Measurements from ENCODE around the gene OSBPL5.

OSBPL5 gene

DNA sequence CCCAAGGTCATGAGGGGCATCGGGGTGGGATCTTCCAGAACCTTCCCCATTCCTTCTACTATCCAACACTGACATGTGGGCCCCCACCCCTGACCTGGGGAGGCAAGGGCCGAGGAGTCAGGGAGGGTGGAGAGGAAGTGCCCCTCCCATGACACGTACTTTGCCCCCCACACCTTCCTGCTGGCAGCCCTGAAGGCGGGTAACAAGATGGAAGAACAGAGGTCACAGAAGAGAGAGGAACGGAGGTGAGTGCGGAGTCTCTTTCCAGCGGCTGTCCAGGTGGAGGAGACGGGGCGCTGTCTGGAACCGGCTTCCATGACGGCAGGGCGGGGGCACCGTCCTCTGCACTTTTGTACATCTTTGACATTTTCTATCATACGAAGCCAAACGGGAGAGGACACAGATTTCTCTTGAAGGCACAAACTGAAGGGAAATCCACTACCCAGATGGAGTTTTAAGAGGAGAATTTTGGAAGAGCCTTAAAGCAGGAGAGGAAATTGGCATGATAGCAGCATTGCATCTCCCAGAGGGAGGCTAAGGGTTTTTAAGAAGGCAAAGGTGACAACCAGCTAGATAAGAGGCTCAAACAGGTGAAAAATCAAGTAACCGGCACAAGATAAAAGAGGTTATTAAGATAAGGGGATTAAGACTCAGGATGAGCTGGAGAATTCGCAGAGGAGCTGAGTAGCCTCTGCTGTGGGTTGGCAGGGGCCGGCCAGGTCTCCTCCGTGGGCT, 16.7 kb downstream of the OSBPL5 start:
- no peak for DNase-seq (ENCODE audit: low read depth in 2 of 2)

GRCh38 chr11:3147626-3148025, 17.5 kb downstream of the OSBPL5 start:
- DNase-seq (ENCODE audit: low read depth in 2 of 2), result no peak

DNA sequence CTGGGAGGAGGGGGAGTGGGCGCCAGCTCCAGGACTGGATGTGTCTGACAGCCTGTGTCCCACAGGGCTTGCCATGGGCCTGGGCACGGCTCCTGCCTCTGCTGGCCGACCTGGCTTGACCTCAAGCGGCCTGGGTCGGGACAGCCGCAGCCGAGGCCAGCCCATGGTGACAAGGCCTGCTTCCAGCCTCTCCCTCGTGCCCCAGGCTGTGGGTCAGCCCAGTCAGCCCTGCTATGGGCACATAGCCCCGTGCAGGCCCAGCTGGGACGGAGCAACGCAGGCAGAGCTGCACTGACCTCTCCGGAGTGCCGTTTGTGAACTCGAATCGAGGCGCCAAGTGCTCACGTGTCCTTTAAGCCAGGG, 17.9 kb downstream of the OSBPL5 start:
- no peak for DNase-seq (ENCODE audit: low read depth in 2 of 2)

DNA sequence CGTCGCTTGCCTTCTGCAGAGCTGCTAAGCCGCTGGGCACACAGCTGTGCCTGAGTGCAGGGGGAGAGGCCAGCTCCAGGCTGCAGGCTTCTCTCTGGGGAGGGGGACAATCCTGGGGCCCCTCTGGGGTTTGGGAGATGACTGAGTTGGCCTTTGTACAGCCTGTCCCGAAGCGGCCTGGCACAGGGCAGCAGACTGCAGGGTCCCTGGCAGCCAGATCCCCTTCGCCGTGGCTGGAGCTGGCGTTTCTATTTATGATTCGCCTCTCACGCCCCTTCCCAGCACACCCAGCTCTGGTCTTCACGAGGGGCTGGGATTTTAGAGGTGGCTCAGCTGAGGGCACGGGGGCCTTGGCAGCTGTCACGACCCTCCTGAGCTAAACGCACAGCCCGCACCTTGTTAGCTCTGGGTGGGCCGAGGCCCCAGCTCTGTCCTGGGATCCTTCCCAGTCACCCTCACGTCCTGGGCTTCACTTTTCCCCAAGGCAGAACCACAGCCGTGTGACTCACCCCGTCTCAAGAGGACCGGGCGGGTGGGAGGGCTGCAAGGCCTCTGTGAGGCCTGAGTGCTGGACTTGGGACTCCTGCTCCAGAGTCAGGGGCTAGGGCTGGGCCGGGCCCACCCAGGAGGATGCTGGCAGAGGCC, 18.4 kb downstream of the OSBPL5 start:
- DNase-seq (ENCODE audit: low read depth in 2 of 2), result no peak

GRCh38 chr11:3145206-3145520, 19.9 kb downstream of the OSBPL5 start:
- DNase-seq (ENCODE audit: low read depth in 2 of 2), result no peak

DNA sequence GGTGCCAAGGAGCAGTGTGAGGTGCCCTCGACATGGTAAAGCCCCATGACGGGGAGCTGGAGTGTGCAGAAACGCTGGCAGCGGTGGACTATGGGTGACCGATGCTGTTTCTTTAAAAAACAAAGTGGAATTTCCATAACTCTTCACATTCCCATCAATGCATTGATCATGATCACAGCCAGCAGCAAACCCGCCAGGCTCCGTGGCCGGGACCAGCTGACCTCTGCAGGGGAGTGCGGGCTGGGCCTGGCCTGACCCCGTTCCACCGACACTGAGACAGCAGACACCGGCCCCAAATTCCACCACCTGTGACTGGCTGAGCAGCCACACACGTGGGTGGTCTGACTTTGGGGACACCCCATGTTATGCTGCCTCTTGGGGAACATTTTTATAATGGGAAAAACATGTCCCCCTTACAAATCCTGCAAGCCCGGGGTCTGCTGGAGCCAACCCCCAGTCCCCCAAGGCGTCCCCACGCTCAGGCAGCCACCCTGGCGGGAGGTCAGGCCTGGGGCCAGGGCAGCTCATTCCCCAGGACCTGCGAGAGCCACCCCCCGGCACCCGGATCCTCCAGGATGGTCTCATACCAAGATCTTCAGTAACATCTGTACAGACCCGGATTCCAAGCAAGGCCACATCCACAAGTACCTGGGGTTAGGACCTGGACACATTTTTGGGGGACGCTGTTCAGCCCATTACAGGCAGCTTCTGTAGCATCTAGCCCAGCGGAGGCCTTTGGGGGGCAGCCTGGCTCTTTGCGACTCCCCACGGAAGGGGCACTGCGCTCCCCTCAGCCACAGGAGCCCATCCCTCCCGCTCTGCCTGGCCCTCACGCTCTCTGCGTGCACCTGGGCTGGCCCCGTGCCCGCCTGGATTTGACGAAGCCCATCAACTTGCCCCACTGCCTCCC, 20.6 kb downstream of the OSBPL5 start:
- DNase-seq (ENCODE audit: low read depth in 2 of 2), result no peak

DNA sequence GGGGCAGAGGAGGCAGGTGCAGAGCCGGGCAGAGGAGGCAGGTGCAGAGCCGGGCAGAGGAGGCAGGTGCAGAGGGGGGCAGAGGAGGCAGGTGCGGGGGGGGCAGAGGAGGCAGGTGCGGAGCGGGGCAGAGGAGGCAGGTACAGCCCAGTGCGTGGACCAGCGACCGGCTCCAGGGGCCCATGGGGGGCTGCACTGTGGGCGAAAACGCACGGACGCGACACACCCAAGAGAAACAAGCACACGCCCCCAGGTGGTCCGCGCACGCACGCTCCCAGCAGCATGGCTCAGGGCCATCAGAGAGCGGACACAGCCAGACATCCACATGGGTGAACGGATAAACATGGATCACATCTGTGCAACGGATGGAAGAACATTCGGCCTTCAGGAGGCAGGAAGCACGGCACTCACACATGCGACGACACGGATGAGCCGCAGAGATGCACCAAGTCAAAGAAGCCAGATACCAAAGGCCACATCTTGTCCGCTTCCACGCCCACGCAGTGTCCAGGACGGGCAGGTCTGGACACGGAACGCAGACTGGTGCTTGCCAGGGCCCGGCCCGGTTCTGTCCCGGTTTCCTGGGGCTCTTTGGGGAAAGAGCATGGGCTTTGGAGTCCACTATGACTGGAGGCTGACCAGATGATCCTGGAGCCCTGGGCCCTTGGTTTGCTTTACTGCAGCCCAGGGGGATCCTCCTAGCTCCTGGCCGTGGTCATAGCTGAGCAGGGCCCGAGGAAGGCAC, 21.8 kb downstream of the OSBPL5 start:
- no peak for DNase-seq (ENCODE audit: low read depth in 2 of 2)

DNA sequence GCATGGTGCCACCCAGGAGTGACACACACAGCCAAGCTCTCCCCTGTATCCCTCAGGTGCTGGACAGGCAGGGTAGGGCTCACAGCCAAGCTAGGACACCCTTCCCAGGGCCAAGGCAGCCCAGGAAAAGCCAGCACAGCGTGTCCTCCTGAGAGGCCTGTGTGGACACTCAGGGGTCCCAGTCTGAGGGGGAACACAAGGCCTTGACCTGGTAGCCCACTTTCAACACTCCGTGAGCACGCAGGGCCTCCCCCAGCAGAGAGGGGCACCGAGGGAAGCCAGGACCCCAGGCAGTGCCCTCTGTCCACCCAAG, 24.9 kb downstream of the OSBPL5 start:
- DNase-seq (ENCODE audit: low read depth in 2 of 2), result no peak

DNA sequence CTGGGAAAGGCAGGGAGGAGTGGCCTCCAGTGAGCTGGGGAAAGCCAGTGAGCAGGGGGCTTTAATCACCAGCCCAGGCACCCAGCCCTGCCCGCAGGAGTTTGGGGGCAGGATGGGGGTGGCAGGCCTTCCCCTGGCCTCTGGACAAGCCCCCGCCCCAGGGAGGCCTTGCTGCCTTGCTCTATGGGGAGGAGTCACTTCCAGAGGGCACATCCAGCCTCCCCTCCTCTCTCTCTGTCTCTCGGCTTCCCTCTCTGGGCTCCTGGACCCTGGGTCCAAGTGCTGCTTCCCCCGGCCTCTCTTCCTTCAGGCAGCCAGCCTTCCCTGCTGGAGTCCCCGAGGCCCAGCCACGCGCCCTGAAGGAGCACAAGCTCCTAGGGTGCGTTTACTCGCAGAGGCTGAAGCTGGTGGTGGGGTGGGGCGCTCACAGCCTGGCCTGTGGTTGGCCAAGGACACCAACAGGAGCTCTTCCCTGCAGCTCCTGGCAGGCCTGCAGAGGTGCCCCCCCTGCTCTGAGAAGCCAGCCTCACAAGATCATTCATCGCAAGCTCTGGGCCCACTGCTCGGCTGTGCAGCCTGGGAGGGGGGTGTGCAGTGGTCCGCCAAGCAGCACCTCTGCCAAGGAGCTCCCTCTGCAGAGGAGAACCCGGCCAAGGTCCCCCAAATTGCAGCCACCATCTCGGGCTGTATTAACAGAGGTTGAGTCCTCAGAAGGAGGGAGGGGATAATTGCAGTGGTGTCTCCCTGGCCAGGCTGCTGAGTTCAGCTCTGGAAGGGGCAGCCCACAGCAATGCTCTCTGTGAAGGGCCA, 25.4 kb downstream of the OSBPL5 start:
- DNase-seq (ENCODE audit: low read depth in 2 of 2), result no peak

GRCh38 chr11:3139086-3139440, 26.0 kb downstream of the OSBPL5 start:
- no peak for DNase-seq (ENCODE audit: low read depth in 2 of 2)

DNA sequence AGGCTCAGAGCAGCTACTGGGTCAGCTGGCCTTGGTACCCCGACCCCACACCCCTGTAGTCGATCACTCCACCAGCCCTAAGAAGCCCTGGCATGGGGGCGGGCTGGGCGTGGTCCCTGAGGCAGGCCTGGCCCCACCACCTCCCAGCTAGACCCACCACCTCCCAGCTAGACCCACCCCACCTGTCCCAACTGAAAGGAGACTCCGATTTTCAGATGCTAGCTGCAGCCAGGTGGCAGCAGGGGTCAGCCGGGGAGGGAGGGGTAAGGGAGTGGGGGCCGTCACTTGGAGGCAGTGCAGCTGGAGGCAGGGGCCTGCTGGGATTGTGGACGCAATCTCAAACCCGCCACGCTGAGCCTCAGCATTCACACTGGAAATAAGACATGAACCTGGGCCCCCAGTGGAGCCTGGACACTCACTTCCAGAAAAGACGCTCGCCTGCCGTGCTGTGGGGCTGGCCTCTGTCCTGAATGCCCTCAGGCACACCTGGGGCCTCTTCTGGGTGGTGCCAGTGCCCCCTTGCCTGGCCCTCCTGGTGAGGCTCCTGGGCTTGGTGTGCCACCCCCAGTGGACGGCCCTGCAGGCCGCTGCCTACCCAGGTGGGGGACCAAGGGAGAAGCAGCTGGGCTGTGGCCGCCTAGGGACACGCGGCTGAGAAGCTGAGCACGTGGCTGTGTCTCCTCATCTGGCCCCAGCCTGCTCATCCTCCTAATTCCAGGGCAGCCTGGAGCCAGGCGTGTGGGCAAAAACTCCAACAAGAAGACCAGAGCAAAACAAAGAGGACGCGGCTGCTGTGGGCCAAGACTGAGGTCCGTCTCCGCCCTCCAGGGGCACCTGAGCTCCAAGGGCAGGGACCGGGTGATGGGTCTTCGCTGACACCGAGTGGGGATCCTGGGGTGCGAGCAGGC, 26.7 kb downstream of the OSBPL5 start:
- DNase-seq (ENCODE audit: low read depth in 2 of 2), result no peak

- no peak for DNase-seq (ENCODE audit: low read depth in 2 of 2)
Measured at GRCh38 chr11:3137486-3138177, 27.5 kb downstream of the OSBPL5 start.

- DNase-seq (ENCODE audit: low read depth in 2 of 2), result no peak
Measured at GRCh38 chr11:3136546-3137455, 28.3 kb downstream of the OSBPL5 start.

DNA sequence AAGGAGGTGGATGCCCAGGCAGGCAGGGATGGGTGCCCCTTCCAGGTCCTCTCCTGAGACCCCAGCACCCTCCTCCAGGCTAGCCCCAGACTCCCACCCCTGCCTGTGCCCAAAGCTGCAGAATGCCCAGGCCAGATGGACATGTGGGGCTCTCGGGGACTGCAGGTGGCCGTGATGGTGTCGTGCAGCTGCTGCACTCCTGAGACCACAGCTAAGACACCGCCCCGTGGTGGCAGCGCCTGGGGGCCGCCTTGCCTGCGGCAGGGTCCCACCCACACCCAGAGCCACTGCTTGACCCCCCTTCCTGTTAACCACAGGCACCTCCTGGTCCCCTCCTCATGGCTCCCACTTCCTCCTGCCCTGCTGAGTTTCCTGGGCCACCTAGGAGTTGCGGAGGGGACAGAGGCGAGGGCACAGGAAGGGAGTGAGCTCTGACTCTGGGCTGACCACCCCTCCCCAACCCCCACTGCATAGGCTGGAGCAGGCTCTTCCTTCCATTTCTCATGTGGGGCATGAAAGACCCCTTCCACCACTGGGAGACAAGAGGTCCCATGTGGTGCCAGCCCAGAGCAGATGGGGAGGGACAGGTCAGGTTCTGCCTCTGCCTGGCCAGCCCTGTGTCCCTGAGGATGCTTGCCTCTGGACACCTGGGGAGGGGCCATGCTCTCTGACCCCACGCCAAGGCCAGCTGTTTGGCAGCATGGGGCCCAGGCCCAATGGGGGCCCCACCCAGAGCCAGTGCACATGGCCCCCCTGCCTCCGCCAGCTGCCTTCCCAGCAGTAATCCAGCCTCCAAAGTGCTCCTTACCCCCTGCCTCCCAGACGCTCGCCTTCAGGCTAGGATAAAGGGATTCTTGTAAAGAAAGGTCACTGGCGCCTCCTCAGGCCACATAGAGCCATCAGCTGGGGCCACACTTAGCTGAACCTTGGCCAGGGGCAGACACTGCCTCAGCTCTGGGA, 29.3 kb downstream of the OSBPL5 start:
- no peak for DNase-seq (ENCODE audit: low read depth in 2 of 2)

GRCh38 chr11:3134651-3135480, 30.2 kb downstream of the OSBPL5 start:
- no peak for DNase-seq (ENCODE audit: low read depth in 2 of 2)

DNA sequence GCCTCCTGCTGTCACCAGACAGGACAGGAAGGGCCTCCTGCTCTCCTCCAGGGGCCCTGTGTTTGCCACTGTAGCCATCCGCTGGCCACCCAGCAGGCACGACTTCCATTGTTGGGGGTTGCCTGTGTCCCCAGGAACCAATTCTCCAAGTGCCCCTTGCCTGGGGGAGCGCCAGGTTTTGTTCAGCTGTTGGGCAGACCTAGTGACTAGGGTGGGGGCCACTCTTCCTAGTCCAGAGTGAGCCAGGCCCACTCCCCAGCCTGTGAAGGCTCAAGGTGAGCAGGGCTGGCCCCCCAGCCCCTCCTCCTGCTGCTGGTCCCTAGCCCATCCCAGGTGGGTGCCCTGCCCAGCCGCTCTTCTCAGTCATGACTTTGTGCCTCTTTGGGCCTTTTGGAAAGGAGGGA, 30.9 kb downstream of the OSBPL5 start:
- DNase-seq (ENCODE audit: low read depth in 2 of 2), result no peak
